GM18505 (cell line): ENCODE measurements around the gene PROX1.
"Not testable (repeated sequence)": the region's sequence is repeated elsewhere in the genome, so short reads cannot be mapped to it uniquely, and the experiment has no call there.

Experiments used
- ATAC-seq: cut with Tn5 transposase; IDR thresholded peaks from one replicate; pipeline ENCODE4 v1.9.1; 2021; ENCODE audit not compliant: unreplicated experiment
- POLR2A ChIP-seq: IDR thresholded peaks from 4 replicates; pipeline ENCODE4 v1.6.1; 2011; ENCODE audit warnings: borderline replicate concordance; ENCODE audit not compliant: insufficient read depth, insufficient read length; ENCODE audit errors: extremely low read depth

Gene PROX1

GRCh38 chr1:214068979-214069378, 81.2 kb downstream of the PROX1 start:
- TF ChIP-seq POLR2A: no peak
- no peak for ATAC-seq

GRCh38 chr1:214071469-214071868, 83.7 kb downstream of the PROX1 start:
- TF ChIP-seq POLR2A: no peak

GRCh38 chr1:214072426-214073157, 84.8 kb downstream of the PROX1 start:
- TF ChIP-seq POLR2A: no peak
- no peak for ATAC-seq

More at GRCh38 chr1:214071469-214071868, 83.7 kb downstream of the PROX1 start:
- no peak for ATAC-seq

GRCh38 chr1:214074477-214074876, 86.7 kb downstream of the PROX1 start:
- no peak for TF ChIP-seq POLR2A
- ATAC-seq: no peak

- ATAC-seq: no peak
- no peak for TF ChIP-seq POLR2A
These were observed 87.7 kb downstream of the PROX1 start for GRCh38 chr1:214075305-214075998.

- no peak for ATAC-seq
- no peak for TF ChIP-seq POLR2A
These were observed 88.4 kb downstream of the PROX1 start for GRCh38 chr1:214075999-214076707.

- ATAC-seq: no peak
- no peak for TF ChIP-seq POLR2A
These were observed 88.9 kb downstream of the PROX1 start for GRCh38 chr1:214076708-214077065.

- no peak for TF ChIP-seq POLR2A
- no peak for ATAC-seq
These were observed 91.2 kb downstream of the PROX1 start for GRCh38 chr1:214078950-214079349.

GRCh38 chr1:214085325-214085724, 97.6 kb downstream of the PROX1 start:
- no peak for TF ChIP-seq POLR2A
- no peak for ATAC-seq

- ATAC-seq: no peak
- TF ChIP-seq POLR2A: no peak
These were observed 99.2 kb downstream of the PROX1 start for GRCh38 chr1:214086945-214087344.

- not testable (repeated sequence) for ATAC-seq
These were observed 101.2 kb downstream of the PROX1 start for GRCh38 chr1:214089003-214089402.
